SK-N-SH (cell line): ENCODE data around the gene KIAA0319L. TPM values are rescaled to one million over a fixed set of nuclear protein-coding genes. Genes with fewer than 3 reads are reported as not detected.

Experiments
- CTCF ChIA-PET: fragments of 300-600, 350-600 bp; formaldehyde crosslinking; extraction: SDS; loops from one replicate; lab custom pipeline; 2021; lab: Yijun Ruan, JAX
- POLR2A ChIA-PET: fragments of 350-600 bp; sonication (Branson Sonifier 250); formaldehyde crosslinking; extraction: SDS; loops from one replicate; lab custom pipeline; 2020; ENCODE audit warnings: antibody characterized with exemption, inconsistent platforms; lab: Yijun Ruan, JAX
- DNase-seq: peaks from one replicate; pipeline ENCODE4 v3.0.0; 2012
- H2AFZ ChIP-seq: fragments of 200-600 bp; sonication (generic); 2 replicates; pipeline ENCODE4 v1.8.1; 2016; ENCODE audit warnings: antibody characterized with exemption, mild to moderate bottlenecking, low read depth
- H3F3A ChIP-seq: fragments of 200-600 bp; sonication (generic); replicated peaks from 2 replicates; pipeline ENCODE3; 2016; ENCODE audit warnings: antibody characterized with exemption, mild to moderate bottlenecking; ENCODE audit not compliant: insufficient read depth
- H3K27ac ChIP-seq, 2 experiments: fragments of 200-500 bp in 1 of 2; fragments of 200-600 bp in 1 of 2; sonication (Bioruptor generic) in 1 of 2; sonication (generic), shearing (Covaris generic) in 1 of 2; 2 replicates each; pipeline versions ENCODE4 v1.5.1 to v1.6.1; 2014 to 2016; ENCODE audit warnings: low read depth in 2 of 2, inconsistent platforms in 1 of 2, low read length in 1 of 2, mild to moderate bottlenecking in 1 of 2, mixed read lengths in 1 of 2
- H3K27me3 ChIP-seq: fragments of 200-600 bp; sonication (generic), shearing (Covaris generic); 2 replicates; pipeline ENCODE4 v1.6.1; 2016; ENCODE audit warnings: mixed run types; ENCODE audit not compliant: insufficient read depth
- H3K36me3 ChIP-seq, 2 experiments: fragments of 200-500 bp in 1 of 2; fragments of 200-600 bp in 1 of 2; sonication (Bioruptor generic) in 1 of 2; sonication (generic) in 1 of 2; replicated peaks in 1 of 2; 2 replicates each; pipeline versions ENCODE3 to v1.5.1; 2014 to 2016; ENCODE audit warnings: low read length in 1 of 2, mild to moderate bottlenecking in 1 of 2; ENCODE audit not compliant: insufficient read depth in 2 of 2, control insufficient read depth in 1 of 2
- H3K4me1 ChIP-seq, 2 experiments: fragments of 200-500 bp in 1 of 2; fragments of 200-600 bp in 1 of 2; sonication (Bioruptor generic) in 1 of 2; sonication (generic), shearing (Covaris generic) in 1 of 2; 2 replicates each; pipeline versions ENCODE4 v1.5.1 to v1.6.1; 2014 to 2016; ENCODE audit warnings: low read depth in 1 of 2, low read length in 1 of 2, mixed run types in 1 of 2; ENCODE audit not compliant: insufficient read depth in 2 of 2, control insufficient read depth in 1 of 2
- H3K4me2 ChIP-seq: fragments of 200-600 bp; sonication (generic), shearing (Covaris generic); 2 replicates; pipeline ENCODE4 v1.6.1; 2017; ENCODE audit warnings: mixed run types
- H3K4me3 ChIP-seq, 2 experiments: fragments of 200-500 bp in 1 of 2; fragments of 200-600 bp in 1 of 2; sonication (Bioruptor generic) in 1 of 2; sonication (generic), shearing (Covaris generic) in 1 of 2; 2 replicates each; pipeline versions ENCODE4 v1.5.1 to v1.8.1; 2014 to 2016; ENCODE audit warnings: low read depth in 2 of 2, inconsistent platforms in 1 of 2, low read length in 1 of 2, mild to moderate bottlenecking in 1 of 2, mixed read lengths in 1 of 2, moderate library complexity in 1 of 2
- H3K79me2 ChIP-seq: fragments of 200-600 bp; sonication (generic); 2 replicates; pipeline ENCODE4 v1.8.1; 2017; ENCODE audit warnings: mild to moderate bottlenecking; ENCODE audit not compliant: insufficient read depth
- H3K9ac ChIP-seq: fragments of 200-600 bp; sonication (generic); 2 replicates; pipeline ENCODE4 v1.6.1; 2017; ENCODE audit warnings: mixed run types
- H3K9me2 ChIP-seq: fragments of 200-600 bp; sonication (generic); 2 replicates; pipeline ENCODE4 v1.6.1; 2017; ENCODE audit warnings: mixed run types
- H3K9me3 ChIP-seq: fragments of 200-600 bp; sonication (generic); 2 replicates; pipeline ENCODE4 v1.6.1; 2017; ENCODE audit warnings: mixed run types, mild to moderate bottlenecking, moderate library complexity
- H4K20me1 ChIP-seq: fragments of 200-600 bp; sonication (generic); 2 replicates; pipeline ENCODE4 v1.6.1; 2017; ENCODE audit warnings: mild to moderate bottlenecking, mixed run types; ENCODE audit not compliant: insufficient read depth
- EZH2phosphoT487 ChIP-seq: fragments of 200-600 bp; sonication (generic); IDR thresholded peaks from 2 replicates; pipeline ENCODE4 v1.6.1; 2017; ENCODE audit warnings: low read depth, mixed run types, mild to moderate bottlenecking, antibody characterized with exemption, moderate library complexity, borderline replicate concordance
- GABPA ChIP-seq: IDR thresholded peaks from 2 replicates; pipeline ENCODE4 v1.4.0; 2012; ENCODE audit warnings: low read depth, mild to moderate bottlenecking
- MAX ChIP-seq: IDR thresholded peaks from 2 replicates; pipeline ENCODE4 v1.4.0; 2012; ENCODE audit warnings: low read depth
- NFIC ChIP-seq: IDR thresholded peaks from 2 replicates; pipeline ENCODE4 v1.4.0; 2012; ENCODE audit warnings: borderline replicate concordance
- RFX5 ChIP-seq: IDR thresholded peaks from 2 replicates; pipeline ENCODE4 v1.6.1; 2012; ENCODE audit warnings: mild to moderate bottlenecking, improper control_type of control experiment, low read length
- SIN3A ChIP-seq: IDR thresholded peaks from 2 replicates; pipeline ENCODE4 v1.6.1; 2012; ENCODE audit warnings: low read depth, mild to moderate bottlenecking, low read length, moderate library complexity, borderline replicate concordance
- TEAD4 ChIP-seq: IDR thresholded peaks from 2 replicates; pipeline ENCODE4 v1.4.0; 2012; ENCODE audit warnings: mild to moderate bottlenecking, borderline replicate concordance; ENCODE audit not compliant: insufficient read depth
- WGBS: methylation state at CpG from one replicate; pipeline ENCODE4 v1.1.6; 2017; ENCODE audit warnings: low lambda C conversion rate; 5-methylcytosine and 5-hydroxymethylcytosine counted together
- polyA plus RNA-seq, 3 experiments: library from polyadenylated mRNA; depleted of rRNA; stranded (reverse); fragments of >200 nt; gene quantifications; 2 replicates each; pipeline ENCODE4 v1.2.3, GENCODE V29; 2012
- TF ChIP-seq, protein P1 (sequence below): IDR thresholded peaks from 2 replicates; pipeline ENCODE4 v1.6.1; 2012; ENCODE audit warnings: mild to moderate bottlenecking, low read depth, low read length, moderate library complexity
- TF ChIP-seq, protein P2 (sequence below): fragments of 150-350 bp; IDR thresholded peaks from 2 replicates; pipeline ENCODE4 v1.6.1; 2017; ENCODE audit warnings: antibody characterized with exemption, low read length, low read depth, borderline replicate concordance
- TF ChIP-seq, protein P3 (sequence below): fragments of 200-600 bp; sonication (generic); IDR thresholded peaks from 2 replicates; pipeline ENCODE4 v1.6.1; 2017; ENCODE audit warnings: antibody characterized with exemption, mild to moderate bottlenecking, moderate library complexity
- TF ChIP-seq, protein P4 (sequence below): fragments of 150-350 bp; IDR thresholded peaks from 2 replicates; pipeline ENCODE4 v1.6.1; 2016; ENCODE audit warnings: mild to moderate bottlenecking, low read depth, low read length
- TF ChIP-seq, protein P5 (sequence below): IDR thresholded peaks from 2 replicates; pipeline ENCODE4 v1.4.0; 2012; ENCODE audit warnings: low read depth, borderline replicate concordance

KIAA0319L gene
- polyA plus RNA-seq, 1 of the 3 experiments (the other 2 are of a cell fraction), result 51.9 TPM

DNA sequence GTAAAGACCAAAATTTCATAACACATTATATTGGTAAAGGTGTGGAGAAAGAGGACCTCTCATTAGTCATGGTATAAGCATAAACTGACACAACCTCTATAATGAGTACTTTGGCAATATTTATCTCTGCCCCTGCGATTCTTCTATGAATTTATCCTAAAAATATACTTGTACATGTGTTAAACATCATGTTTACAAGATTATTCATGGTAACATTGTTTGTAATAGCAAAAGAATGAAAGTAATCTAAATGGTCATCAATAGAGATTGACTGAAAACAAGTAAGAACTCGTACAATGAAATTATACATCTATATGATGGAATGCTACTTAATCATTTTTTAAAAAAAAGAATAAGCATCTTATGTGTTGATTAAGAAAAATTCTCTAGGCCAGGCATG is 96.4 kb downstream of the KIAA0319L start:
- H3K36me3 ChIP-seq, result peaks cover 27 to 48% of the 10 kb centered on the region in 2 experiments
- H3F3A ChIP-seq, result no peaks in the 10 kb centered on the region
- no peak for DNase-seq
- H3K4me2 ChIP-seq, result no peak overlapping the region
- no peak overlapping the region for H3K27ac ChIP-seq
- no peaks in the 10 kb centered on the region for H3K27me3 ChIP-seq
- no peak overlapping the region for H2AFZ ChIP-seq
- no peaks in the 10 kb centered on the region for H3K9me2 ChIP-seq
- ChIA-PET CTCF (interaction anchor here (1.4 kb wide), 1 partner anchor 10 kb away, joined by 12 read pairs; no protein-coding TSS in a partner anchor), POLR2A (no interaction called here)
- 100% methylated on average over 2 of the region's 2 CpGs for whole genome bisulfite sequencing
- no peaks in the 10 kb centered on the region for H3K4me1 ChIP-seq
- H4K20me1 ChIP-seq, result no peaks in the 10 kb centered on the region
- TF ChIP-seq, protein P1, sequence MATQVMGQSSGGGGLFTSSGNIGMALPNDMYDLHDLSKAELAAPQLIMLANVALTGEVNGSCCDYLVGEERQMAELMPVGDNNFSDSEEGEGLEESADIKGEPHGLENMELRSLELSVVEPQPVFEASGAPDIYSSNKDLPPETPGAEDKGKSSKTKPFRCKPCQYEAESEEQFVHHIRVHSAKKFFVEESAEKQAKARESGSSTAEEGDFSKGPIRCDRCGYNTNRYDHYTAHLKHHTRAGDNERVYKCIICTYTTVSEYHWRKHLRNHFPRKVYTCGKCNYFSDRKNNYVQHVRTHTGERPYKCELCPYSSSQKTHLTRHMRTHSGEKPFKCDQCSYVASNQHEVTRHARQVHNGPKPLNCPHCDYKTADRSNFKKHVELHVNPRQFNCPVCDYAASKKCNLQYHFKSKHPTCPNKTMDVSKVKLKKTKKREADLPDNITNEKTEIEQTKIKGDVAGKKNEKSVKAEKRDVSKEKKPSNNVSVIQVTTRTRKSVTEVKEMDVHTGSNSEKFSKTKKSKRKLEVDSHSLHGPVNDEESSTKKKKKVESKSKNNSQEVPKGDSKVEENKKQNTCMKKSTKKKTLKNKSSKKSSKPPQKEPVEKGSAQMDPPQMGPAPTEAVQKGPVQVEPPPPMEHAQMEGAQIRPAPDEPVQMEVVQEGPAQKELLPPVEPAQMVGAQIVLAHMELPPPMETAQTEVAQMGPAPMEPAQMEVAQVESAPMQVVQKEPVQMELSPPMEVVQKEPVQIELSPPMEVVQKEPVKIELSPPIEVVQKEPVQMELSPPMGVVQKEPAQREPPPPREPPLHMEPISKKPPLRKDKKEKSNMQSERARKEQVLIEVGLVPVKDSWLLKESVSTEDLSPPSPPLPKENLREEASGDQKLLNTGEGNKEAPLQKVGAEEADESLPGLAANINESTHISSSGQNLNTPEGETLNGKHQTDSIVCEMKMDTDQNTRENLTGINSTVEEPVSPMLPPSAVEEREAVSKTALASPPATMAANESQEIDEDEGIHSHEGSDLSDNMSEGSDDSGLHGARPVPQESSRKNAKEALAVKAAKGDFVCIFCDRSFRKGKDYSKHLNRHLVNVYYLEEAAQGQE, result no peak
- TF ChIP-seq NFIC, result no peak
- TF ChIP-seq MAX, result no peak
- no peak for TF ChIP-seq RFX5
- TF ChIP-seq, protein P2, sequence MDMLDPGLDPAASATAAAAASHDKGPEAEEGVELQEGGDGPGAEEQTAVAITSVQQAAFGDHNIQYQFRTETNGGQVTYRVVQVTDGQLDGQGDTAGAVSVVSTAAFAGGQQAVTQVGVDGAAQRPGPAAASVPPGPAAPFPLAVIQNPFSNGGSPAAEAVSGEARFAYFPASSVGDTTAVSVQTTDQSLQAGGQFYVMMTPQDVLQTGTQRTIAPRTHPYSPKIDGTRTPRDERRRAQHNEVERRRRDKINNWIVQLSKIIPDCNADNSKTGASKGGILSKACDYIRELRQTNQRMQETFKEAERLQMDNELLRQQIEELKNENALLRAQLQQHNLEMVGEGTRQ, result no peak
- no peak overlapping the region for H3K9ac ChIP-seq
- no peaks in the 10 kb centered on the region for H3K9me3 ChIP-seq
- no peak overlapping the region for H3K4me3 ChIP-seq
- H3K79me2 ChIP-seq, result no peaks in the 10 kb centered on the region

- DNase-seq, result no peak
- Histone ChIP-seq H3K4me2 (no peak overlapping the region), H3K9ac (no peak overlapping the region), H3K9me3 (no peaks in the 10 kb centered on the region), H3F3A (peaks cover 9% of the 10 kb centered on the region), H4K20me1 (no peaks in the 10 kb centered on the region), H3K4me1 (peaks cover 15 to 23% of the 10 kb centered on the region in 2 experiments), H3K27ac (no peak overlapping the region), H2AFZ (no peak overlapping the region), H3K36me3 (peaks cover 25 to 65% of the 10 kb centered on the region in 2 experiments), H3K27me3 (no peaks in the 10 kb centered on the region), H3K9me2 (no peaks in the 10 kb centered on the region), H3K79me2 (no peaks in the 10 kb centered on the region), H3K4me3 (no peak overlapping the region)
- 100% methylated on average over 1 of the region's 1 CpG for WGBS
- ChIA-PET CTCF (interaction anchor here (1.0 to 12.5 kb wide), 7 partner anchors 11 to 272 kb away, joined by 3 to 157 read pairs (median 4); partner anchors contain the start of genes KIAA0319L and NCDN), POLR2A (no interaction called here)
- TF ChIP-seq, protein P3, sequence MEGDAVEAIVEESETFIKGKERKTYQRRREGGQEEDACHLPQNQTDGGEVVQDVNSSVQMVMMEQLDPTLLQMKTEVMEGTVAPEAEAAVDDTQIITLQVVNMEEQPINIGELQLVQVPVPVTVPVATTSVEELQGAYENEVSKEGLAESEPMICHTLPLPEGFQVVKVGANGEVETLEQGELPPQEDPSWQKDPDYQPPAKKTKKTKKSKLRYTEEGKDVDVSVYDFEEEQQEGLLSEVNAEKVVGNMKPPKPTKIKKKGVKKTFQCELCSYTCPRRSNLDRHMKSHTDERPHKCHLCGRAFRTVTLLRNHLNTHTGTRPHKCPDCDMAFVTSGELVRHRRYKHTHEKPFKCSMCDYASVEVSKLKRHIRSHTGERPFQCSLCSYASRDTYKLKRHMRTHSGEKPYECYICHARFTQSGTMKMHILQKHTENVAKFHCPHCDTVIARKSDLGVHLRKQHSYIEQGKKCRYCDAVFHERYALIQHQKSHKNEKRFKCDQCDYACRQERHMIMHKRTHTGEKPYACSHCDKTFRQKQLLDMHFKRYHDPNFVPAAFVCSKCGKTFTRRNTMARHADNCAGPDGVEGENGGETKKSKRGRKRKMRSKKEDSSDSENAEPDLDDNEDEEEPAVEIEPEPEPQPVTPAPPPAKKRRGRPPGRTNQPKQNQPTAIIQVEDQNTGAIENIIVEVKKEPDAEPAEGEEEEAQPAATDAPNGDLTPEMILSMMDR, result no peak
- TF ChIP-seq EZH2phosphoT487, result no peak
- TF ChIP-seq RFX5, result no peak
- TF ChIP-seq, protein P4, sequence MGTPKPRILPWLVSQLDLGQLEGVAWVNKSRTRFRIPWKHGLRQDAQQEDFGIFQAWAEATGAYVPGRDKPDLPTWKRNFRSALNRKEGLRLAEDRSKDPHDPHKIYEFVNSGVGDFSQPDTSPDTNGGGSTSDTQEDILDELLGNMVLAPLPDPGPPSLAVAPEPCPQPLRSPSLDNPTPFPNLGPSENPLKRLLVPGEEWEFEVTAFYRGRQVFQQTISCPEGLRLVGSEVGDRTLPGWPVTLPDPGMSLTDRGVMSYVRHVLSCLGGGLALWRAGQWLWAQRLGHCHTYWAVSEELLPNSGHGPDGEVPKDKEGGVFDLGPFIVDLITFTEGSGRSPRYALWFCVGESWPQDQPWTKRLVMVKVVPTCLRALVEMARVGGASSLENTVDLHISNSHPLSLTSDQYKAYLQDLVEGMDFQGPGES, result no peak
- no peak for TF ChIP-seq SIN3A
- no peak for TF ChIP-seq TEAD4
- TF ChIP-seq, protein P5, sequence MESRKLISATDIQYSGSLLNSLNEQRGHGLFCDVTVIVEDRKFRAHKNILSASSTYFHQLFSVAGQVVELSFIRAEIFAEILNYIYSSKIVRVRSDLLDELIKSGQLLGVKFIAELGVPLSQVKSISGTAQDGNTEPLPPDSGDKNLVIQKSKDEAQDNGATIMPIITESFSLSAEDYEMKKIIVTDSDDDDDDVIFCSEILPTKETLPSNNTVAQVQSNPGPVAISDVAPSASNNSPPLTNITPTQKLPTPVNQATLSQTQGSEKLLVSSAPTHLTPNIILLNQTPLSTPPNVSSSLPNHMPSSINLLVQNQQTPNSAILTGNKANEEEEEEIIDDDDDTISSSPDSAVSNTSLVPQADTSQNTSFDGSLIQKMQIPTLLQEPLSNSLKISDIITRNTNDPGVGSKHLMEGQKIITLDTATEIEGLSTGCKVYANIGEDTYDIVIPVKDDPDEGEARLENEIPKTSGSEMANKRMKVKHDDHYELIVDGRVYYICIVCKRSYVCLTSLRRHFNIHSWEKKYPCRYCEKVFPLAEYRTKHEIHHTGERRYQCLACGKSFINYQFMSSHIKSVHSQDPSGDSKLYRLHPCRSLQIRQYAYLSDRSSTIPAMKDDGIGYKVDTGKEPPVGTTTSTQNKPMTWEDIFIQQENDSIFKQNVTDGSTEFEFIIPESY, result no peak
- no peak for TF ChIP-seq GABPA
Measured at GRCh38 chr1:35454616-35455015, 102.6 kb downstream of the KIAA0319L start.
